OCI-LY7 (cell line): ENCODE data around the gene BEST2.

Experiments
- EZH2phosphoT487 ChIP-seq: fragments of 200-600 bp; sonication (generic); IDR thresholded peaks from 2 replicates; pipeline ENCODE4 v1.6.1; 2018; ENCODE audit warnings: low read depth, borderline replicate concordance, mild to moderate bottlenecking, mixed run types, antibody characterized with exemption, low read length, moderate library complexity, mixed read lengths
- TF ChIP-seq, protein P1 (sequence below): fragments of 200-600 bp; sonication (generic); conservative IDR thresholded peaks from 2 replicates; pipeline ENCODE4 v1.5.1; 2014; ENCODE audit warnings: mild to moderate bottlenecking, antibody characterized with exemption, low read length, moderate library complexity, mixed read lengths

DNA sequence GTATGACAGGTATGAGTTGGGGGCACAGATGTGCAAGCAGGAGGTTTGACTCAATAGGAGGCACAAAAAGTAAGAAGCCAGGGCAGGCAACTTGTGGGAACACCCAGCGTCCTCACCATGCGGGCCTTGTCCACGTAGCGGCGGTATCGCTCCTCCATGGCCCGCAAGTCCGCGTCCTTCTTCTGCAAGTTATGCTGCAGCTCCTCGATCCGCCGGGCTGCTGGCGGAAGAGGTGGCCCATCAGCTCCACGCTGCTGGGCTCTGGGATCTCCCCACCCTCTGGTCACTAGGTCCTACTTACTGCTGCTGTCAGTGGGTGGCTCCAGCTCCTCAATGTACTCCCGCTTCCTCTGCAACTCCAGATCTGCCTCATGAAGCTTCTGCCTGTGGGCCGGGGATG lies 13.1 kb downstream of the BEST2 start:
- TF ChIP-seq, protein P1, sequence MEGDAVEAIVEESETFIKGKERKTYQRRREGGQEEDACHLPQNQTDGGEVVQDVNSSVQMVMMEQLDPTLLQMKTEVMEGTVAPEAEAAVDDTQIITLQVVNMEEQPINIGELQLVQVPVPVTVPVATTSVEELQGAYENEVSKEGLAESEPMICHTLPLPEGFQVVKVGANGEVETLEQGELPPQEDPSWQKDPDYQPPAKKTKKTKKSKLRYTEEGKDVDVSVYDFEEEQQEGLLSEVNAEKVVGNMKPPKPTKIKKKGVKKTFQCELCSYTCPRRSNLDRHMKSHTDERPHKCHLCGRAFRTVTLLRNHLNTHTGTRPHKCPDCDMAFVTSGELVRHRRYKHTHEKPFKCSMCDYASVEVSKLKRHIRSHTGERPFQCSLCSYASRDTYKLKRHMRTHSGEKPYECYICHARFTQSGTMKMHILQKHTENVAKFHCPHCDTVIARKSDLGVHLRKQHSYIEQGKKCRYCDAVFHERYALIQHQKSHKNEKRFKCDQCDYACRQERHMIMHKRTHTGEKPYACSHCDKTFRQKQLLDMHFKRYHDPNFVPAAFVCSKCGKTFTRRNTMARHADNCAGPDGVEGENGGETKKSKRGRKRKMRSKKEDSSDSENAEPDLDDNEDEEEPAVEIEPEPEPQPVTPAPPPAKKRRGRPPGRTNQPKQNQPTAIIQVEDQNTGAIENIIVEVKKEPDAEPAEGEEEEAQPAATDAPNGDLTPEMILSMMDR: no peak
- no peak for TF ChIP-seq EZH2phosphoT487
